ENCODE measurements around the gene ABCC1.

Gene ABCC1

DNA sequence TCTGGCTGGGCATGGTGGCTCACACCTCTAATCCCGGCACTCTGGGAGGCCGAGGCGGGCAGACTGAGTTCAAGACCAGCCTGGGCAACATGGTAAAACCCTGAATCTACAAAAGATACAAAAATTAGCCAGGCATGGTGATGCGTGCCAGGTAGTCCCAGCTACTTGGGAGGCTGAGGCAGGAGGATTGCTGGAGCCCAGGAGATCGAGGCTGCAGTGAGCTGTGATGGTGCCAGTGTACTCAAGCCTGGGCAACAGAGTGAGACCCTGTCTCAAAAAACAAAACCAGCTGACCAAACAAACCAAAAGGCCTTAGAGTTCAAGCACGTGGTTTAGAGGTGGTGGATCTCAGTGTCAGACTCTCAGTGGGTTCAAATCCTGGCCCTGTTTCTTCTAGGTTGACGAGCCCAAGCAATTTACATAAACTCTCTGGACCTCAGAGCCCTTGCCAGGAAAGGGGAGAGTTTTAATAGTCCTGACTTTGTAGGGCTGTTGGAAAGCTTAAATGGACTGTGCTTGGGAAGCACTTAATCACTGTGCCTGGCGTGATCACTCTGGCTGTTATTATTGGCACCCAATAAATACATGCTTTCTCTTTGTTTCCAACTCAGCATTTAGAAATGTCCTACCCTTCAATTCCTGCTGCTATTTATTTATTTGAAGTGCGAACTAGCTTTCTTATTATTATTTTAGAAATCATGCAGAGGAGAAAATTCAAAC is 44.7 kb downstream of the ABCC1 start:
- DNase-seq = no peak

DNA sequence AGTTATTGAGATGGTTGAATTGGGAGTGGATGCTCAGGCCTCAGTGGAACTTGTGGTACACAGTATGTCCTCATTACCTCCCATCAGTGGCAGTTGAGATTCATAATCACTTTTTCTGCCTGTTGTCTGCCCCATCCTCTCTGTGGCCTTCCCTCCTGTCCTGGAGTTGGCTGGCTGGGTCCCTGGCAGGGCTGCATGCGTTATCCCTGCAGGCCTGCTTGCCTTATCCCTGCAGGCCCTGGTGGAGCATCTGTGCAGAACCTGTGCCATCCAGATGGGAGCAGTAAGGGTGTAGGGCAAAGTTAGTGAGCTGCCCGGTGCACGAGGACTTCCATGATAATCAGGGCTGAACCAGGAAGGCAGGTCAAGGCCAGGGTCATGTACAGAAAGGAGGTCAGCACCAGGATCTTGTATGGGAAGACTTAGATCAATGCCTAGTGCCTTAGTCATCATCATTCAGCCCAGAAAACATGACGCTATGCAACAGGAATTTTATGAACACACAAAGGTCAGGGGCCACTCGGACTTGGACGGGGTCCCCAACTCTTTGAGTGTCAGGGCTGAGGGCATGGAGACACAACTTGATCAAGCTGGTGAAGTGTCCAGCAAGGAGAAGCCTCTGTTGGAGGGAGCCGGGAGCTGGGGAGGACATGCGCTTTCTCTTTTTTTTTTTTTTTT is 47.2 kb downstream of the ABCC1 start:
- no peak for DNase-seq

DNA sequence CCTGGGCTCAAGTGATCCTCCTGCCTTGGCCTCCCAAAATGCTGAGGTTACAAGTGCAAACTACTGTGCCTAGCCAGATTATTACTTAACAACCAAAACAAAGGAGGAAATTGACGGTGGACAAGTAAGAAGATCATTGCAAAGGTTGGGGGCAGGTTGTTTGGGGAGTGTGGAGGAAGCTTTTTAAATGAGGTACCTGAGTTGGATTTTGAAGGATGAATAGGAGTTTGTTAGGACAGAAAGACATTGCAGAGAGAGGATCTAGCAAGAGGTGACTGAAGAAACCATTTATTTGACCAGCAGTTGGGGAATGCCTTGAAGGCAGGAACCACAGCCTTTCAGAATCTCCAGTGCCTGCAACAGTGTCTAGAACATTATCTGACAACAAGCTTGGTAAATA is 51.3 kb downstream of the ABCC1 start:
- no peak for DNase-seq

DNA sequence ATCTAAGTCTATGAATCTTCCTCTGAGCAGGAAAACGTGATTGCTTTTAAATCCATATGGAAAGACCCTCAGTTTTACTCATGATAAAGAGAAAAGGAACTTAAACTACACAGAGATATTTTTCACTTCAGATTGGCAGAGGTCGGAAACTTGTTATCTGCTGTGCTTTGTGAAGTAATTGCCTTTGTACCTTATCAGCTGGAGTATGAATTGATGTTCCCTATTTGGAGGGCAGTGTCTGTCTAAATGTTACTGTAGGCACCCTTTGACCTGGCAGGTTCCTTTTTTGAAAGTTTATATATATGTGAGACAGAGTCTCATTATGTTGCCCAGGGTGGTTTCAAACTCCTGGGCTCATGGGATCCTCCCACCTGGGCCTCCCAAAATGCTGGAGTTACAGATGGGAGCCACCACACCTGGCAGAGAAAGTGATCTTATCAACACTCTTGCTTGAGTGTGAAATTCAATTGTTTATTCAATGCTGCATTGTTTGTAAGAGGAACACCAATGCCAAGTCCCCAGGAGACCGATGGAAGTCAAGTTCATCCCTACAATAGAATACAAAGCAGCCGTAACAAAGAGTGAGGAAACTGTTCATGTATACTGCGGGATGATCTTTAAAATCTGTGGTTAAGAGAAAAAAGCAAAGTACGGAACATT is 52.3 kb downstream of the ABCC1 start:
- DNase-seq = no peak

DNA sequence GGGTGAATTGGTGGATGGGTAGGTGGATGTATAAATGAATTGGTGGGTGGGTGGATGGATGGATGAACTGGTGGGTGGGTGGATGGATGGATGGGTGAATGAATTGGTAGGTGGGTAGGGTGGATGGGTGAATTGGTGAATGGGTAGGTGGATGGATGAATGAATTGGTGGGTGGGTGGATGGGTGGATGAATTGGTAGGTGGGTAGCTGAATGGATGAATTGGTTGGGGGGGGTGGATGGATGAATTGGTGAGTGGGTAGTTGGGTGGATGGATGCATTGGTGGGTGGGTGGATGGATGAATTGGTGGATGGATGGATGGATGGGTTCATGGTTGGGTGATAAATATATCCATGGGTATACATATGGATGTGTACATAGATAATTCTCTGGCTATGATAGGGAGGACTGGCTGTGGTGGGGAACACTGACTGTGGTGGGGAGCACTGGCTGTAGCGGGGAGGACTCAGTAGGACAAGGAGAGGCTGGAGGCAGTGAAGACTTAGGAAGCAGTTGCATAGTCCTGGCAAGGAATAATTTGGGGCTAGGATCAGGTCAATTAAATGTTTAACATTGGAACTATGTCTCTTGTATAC is 54.4 kb downstream of the ABCC1 start:
- DNase-seq = no peak

DNA sequence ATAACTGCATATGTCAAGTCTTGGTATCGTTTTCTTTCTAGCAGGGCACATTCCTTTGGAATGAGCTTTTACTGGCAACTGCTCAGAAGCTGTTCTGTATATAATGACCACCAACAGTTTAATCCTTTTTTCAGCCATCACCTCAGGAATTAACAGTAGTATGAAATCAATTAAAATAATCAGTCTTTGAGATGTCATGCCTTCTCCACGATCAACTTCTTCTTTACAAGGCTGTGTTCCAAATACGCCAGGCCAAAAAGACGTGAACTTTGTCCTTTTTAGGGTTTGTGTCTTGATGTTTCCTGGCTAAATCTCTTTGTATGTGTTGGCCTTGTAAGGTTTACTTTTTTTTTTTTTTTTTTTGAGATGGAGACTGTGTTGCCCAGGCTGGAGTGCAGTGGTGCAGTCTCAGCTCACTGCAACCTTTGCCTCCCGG is 54.9 kb downstream of the ABCC1 start:
- DNase-seq = no peak

DNA sequence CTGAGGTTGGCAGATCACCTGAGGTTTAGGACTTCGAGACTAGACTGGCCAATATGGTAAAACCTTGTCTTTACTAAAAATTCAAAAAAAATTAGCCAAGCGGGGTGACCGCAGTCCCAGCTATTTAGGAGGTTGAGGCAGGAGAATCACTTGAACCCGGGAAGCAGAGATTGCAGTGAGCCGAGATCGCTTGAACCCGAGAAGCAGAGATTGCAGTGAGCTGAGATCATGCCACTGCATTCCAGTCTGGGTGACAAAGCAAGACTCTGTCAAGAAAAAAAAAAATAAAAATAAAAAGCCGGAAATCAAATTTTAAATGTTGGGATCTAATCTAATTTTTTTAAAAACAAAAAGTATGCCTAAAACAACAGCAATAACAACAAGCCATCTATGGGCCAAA is 56.3 kb downstream of the ABCC1 start:
- DNase-seq = no peak

DNA sequence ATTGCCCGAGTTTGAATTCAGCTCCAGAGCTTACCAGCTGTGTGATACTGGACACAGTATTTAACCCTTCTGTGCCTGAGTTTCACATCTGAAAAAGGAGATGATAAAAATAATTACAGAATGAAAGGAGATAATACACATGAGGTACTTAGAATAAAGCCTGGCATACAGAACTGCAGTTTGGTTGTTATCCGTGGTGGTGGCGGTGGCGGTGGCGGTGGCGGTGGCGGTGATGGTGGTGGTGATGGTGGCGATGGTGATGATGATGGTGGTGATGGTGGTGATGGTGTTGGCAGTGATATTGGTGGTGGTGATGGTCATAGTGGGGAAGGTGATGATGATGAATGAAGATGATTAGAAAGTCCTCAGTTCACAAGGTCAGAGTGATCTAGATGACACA is 57.2 kb downstream of the ABCC1 start:
- DNase-seq = no peak

DNA sequence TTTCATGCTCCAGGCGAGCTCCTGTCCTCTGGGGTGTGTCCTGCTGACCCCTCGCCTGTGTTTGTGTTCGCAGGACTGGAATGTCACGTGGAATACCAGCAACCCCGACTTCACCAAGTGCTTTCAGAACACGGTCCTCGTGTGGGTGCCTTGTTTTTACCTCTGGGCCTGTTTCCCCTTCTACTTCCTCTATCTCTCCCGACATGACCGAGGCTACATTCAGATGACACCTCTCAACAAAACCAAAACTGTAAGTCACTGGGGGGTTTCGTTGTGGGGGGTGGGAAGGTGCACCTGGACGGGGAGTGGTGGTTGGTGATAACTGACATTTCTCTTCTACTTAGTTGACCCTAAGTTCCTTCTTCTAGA is 58.3 kb downstream of the ABCC1 start:
- peak in 1 of 2 donors; percentile 52 for DNase-seq

DNA sequence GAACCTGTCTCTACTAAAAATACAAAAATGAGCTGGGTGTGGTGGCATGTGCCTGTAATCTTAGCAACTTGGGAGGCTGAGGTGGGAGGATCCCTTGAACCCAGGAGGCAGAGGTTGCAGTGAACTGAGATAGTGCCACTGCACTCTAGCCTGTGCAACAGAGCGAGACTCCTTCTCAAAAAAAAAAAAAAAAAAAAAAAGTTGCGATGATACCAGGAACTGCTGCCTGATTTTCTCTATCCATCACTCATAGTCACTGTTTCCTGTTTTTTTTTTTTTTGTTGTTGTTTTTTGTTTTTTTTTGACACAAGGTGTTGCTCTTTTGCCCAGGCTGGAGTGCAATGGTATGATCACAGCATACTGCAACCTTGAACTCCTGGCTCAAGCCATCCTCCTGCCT is 59.2 kb downstream of the ABCC1 start:
- no peak for DNase-seq

DNA sequence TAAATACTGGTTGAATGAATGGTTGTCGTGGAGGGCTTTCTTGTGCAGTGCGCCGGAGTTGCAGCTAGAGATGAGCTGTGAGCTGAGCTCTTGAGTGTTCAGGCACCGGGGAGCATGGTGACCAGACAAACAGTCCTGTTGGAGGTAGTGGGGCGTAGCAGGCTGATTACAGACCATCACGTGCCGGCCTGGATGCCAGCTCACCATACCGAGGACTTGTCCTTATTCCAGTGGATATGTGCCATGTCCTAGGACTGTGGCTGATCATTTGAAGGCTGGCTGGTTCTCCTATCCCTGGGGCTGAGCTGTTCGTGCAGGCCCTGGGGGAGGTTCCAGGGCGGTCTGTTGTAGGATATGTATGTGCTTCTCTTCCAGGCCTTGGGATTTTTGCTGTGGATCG is 60.0 kb downstream of the ABCC1 start:
- DNase-seq = no peak

DNA sequence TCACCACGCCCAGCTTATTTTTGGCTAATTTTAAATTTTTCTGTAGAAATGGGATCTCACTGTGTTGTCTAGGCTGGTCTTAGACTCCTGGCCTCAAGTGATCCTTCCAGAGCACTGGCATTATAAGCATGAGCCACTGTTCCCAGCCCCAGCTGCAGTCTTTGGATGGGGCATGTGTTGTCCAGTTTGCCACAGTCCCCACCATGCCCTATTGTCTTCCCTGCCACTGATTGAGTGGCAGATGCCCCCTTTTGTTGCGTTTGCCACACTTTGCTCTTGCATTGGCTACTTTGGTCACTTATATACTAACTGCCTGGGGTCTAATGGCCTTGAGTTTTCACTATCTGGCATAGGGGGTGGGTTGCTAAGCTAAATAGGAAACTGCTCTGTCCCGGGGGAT is 60.8 kb downstream of the ABCC1 start:
- DNase-seq = no peak

DNA sequence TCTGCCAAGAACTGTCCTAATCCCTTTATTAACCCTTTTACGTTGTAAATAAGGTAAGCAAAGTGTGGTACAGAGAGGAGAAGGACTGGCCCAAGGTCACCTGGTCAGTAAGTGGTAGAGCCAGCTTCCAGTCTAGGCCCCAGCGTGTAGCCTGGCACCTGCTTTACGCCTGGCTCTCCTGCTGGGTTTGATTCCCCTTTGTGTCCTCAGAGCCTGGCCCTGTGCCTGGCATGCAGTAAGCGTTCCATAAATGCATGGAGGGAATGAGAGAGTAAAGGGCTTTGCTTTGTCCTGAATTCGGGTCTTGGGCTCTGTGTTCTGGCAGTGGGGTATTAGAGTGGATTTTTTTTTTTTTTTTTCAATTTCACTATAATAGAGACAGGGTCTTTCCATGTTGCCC is 62.7 kb downstream of the ABCC1 start:
- DNase-seq = no peak

DNA sequence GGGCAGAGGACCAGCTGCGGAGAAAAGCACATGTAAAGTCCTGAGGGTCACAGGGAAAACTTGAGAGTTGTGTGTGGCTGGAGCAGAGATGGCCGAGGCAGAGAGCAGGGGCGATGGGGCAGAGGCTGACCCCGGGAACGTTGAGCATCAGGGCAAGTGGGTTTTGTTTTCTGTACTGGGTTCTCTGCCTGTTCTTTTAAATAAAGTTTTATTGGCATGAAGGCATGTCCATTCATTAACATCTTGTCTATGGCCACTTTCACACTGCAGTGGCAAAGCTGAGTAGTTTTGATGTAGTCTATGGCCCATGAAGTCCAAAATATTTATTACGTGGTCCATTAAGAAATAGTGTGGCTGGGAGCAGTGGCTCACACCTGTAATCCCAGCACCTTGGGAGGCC is 64.4 kb downstream of the ABCC1 start:
- no peak for DNase-seq

DNA sequence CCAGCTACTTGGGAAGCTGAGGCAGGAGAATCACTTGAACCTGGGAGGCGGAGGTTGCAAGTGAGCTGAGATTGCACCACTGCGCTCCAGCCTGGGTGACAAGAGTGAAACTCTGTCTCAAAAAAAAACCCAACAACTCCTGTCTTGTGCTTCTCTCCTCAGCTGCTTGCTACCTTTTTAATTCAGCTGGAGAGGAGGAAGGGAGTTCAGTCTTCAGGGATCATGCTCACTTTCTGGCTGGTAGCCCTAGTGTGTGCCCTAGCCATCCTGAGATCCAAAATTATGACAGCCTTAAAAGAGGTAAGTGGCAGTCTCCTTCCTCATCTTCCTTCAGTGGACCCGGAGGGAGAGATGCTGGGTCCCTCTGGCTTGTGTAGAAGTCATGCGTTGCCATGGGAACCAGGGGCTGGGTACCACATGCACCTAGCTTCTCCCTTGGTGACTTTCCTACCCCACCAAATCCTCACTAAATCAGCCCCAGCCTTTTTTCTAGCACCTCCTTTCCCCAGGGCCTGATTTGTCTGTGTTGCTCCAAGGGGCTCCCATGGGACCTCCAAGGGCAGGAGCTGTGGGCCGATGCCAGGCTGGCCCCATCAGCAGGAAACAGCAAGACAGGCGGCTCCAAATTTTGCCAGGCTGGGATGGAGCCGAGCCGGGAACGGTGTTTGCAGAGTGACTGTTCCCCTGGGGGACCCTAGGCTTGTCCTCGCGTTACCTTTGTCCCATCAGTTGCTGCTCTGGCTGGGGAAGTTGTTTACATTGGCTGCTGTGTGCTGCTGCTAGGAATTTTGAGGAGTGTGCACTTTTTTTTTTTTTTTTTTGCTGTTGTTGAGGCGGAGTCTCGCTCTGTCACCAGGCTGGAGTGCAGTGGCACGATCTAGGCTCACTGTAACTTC is 65.2 kb downstream of the ABCC1 start:
- DNase-seq = no peak

DNA sequence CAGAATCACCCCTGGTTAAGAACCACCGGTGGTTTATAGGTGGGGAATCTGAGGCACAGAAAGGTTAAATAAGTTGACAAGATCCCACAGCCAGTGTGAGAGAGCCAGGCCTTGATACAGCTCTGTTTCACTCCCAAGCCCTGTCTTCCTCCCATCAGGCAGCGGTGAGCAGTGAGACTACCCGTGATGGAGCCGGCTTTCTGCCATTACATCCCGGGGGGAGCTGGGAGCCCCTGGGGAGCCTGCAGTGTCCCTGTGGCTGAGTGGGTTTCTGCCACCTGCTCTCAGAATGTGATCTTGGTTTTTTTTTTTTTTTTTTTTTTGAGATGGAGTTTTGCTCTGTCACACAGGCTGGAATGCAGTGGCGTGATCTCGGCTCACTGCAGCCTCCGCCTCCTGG is 66.4 kb downstream of the ABCC1 start:
- no peak for DNase-seq

DNA sequence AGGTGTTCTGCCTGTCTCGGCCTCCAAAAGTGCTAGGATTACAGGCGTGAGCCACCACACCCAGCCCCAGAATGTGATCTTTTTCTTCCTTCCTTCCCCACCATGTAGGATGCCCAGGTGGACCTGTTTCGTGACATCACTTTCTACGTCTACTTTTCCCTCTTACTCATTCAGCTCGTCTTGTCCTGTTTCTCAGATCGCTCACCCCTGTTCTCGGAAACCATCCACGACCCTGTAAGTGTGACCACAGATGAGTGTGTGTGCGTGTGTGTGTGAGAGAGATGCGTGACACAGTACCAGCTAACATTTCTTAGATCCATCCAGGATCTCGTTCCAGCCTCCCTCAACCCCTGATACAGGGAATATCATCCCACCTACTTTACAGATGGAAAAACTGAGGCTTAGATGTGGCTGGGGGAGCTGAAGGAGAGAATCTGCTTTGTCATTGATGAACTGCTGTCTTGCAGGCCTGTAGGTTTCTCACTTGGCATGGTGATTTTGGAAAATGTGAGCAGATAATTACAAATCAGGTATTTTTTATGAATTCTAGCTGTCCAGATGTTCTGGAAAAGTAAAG is 67.1 kb downstream of the ABCC1 start:
- no peak for DNase-seq

DNA sequence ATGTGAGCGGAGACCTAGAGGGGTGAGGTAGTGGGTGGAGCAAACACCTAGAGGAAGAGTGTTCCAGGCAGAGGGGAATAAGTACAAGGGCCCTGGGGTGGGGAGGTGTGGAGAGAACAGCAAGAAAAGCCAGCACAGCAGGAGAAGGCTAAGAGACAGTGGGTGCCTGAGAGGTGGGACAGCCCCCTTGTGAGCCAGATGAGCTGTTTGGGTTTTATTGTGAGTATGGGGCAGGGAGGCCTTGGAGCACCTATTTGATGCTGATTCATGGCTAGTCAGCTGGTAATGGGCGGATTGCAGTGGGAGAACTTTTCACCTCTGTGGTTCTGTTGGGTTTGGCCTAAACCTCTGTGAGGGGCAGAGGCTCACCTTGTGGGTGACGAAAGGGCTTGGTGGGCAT is 68.4 kb downstream of the ABCC1 start:
- no peak for DNase-seq

DNA sequence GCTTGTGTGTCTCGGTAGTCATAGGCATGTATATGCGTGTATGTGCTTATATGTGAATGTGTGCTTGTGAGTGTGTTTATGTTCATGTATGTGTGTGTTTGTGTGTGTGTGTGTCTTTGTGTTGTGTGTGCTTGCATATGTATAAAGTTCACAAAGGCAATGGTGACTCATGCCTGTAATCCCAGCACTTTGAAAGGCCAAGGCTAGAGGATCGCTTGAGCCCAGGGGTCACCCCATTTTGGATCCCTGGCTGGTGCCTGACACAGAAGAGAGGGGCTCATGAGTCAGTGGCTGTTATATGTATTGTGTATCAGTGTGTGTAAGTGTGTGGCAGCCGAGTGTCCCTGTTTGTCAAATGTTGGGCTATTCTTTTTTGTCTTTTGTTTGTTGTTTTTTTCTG is 69.3 kb downstream of the ABCC1 start:
- no peak for DNase-seq

DNA sequence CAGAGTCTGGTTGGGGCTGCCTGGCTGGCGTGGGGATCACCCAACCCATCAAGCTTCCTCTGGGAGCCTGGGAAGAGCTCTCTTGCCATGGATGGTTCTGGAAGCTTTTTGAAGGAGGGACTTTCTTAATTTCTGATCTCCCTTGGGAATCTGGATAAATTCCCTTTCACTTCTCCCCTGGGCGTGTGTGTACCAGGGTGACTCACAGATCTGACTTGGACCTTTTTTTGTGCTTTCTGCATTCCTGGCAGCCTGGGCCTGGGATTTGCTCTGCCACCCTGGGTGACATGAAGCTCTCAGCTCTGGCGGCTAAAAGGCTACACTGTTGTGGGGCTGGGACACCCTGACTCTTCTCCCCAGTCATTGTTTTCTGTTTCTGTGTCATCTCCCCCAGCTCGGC is 70.1 kb downstream of the ABCC1 start:
- no peak for DNase-seq

DNA sequence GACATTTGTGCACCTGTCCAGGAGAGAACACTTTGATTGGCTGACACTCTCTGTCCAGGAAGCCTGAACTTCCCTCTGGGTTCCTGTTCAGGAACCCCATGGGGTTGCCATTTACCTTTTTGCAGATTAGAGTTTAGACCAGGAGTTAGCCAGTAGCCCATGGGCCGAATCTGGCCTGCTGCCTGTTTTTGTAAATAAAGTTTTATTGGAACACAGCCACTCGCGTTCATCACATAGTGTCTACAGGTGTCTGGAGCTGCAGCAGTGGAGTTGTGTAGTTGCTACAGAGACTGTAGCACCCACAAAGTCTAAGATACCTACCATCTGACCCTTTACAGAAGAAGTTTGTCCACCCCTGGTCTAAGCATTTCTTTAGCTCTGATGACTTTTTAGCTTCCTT is 70.9 kb downstream of the ABCC1 start:
- no peak for DNase-seq

DNA sequence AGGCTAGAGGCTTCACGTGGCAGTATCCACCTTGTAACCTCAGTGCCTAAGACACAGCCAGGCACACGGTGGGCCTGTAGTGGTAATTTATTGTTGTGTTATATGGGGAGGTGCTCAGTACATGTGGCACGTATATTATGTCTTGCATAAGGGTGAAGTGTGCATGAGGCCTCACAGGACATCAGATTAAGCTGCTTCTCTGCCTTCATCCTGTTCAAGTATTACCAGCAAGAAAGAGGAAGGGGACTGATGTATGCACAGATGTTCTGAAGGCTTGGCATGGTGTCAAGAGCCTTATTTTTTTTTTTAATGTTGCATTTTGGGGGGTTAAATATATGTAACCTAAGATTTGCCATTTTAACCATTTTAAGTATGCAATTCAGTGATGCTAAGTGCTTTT is 71.6 kb downstream of the ABCC1 start:
- DNase-seq = no peak

DNA sequence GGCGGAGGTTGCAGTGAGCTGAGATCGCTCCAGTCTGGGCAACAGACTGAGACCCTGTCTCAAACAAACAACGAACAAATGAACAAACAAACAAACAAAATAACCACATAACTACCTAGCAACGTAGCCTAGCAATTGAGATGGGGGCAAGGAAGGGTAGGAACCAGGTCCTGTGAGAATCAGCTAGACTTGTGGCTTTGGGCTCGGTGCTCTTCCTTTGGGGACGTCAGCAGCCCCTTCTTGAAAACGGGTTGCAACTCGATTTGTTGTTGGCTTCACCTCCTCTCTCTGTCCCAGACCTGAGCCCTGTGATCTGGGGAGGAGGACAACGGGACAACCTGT is 72.2 kb downstream of the ABCC1 start:
- no peak for DNase-seq

Measured in CD4-positive, alpha-beta T cell treated with Interleukin-1 beta for 1 hour (primary cell).